HG03064 (cell line): ENCODE results near the gene KRT85.
A peak's percentile ranks its signal among the peaks of the same experiment; 100 is the strongest.

Source experiments
- ATAC-seq: cut with Tn5 transposase; IDR thresholded peaks from one replicate; pipeline ENCODE4 v1.9.1; 2021; ENCODE audit warnings: low read depth; ENCODE audit not compliant: unreplicated experiment

The KRT85 gene

GRCh38 chr12:52369809-52370208 lies 2.5 kb upstream of the KRT85 start:
- no peak for ATAC-seq

GRCh38 chr12:52369211-52369610 lies 1.9 kb upstream of the KRT85 start:
- ATAC-seq, result no peak

GRCh38 chr12:52368508-52368907 lies 1.2 kb upstream of the KRT85 start:
- ATAC-seq, result no peak

GRCh38 chr12:52367876-52368275 lies 595 bp upstream of the KRT85 start:
- no peak for ATAC-seq

- ATAC-seq, result no peak
These were observed 2.3 kb downstream of the KRT85 start for GRCh38 chr12:52364901-52365489.

- no peak for ATAC-seq
These were observed 3.2 kb downstream of the KRT85 start for GRCh38 chr12:52364061-52364460.

GRCh38 chr12:52363111-52363679 lies 4.1 kb downstream of the KRT85 start:
- ATAC-seq, result no peak

GRCh38 chr12:52362118-52362726 lies 5.1 kb downstream of the KRT85 start:
- ATAC-seq, result no peak

GRCh38 chr12:52361553-52361952 lies 5.7 kb downstream of the KRT85 start:
- ATAC-seq, result no peak

GRCh38 chr12:52360663-52361271 lies 6.5 kb downstream of the KRT85 start:
- ATAC-seq, result no peak

- ATAC-seq, result no peak
These were observed 7.1 kb downstream of the KRT85 start for GRCh38 chr12:52360106-52360662.

- no peak for ATAC-seq
These were observed 7.6 kb downstream of the KRT85 start for GRCh38 chr12:52359621-52360061.

- ATAC-seq, result peak; percentile 82
These were observed 8.5 kb downstream of the KRT85 start for GRCh38 chr12:52358575-52359350.

GRCh38 chr12:52356762-52357580 lies 10.3 kb downstream of the KRT85 start:
- ATAC-seq, result no peak

- ATAC-seq, result no peak
These were observed 11.1 kb downstream of the KRT85 start for GRCh38 chr12:52356031-52356761.

- ATAC-seq, result no peak
These were observed 12.1 kb downstream of the KRT85 start for GRCh38 chr12:52355176-52355575.

GRCh38 chr12:52354200-52354599 lies 13.1 kb downstream of the KRT85 start:
- ATAC-seq, result no peak

GRCh38 chr12:52353766-52354165 lies 13.5 kb downstream of the KRT85 start:
- no peak for ATAC-seq

- no peak for ATAC-seq
These were observed 14.3 kb downstream of the KRT85 start for GRCh38 chr12:52352951-52353350.
